DOHH2 (cell line): ENCODE results near the gene ARFRP1.
A peak's percentile ranks its signal among the peaks of the same experiment; 100 is the strongest.

Source experiments
- H3F3A ChIP-seq: fragments of 200-600 bp; sonication (generic), shearing (Covaris generic); 2 replicates; pipeline ENCODE4 v1.6.0; 2016; ENCODE audit warnings: antibody characterized with exemption, mild to moderate bottlenecking; ENCODE audit not compliant: control insufficient read depth, insufficient read depth
- H3K27ac ChIP-seq: fragments of 200-600 bp; sonication (generic); 2 replicates; pipeline ENCODE4 v1.5.1; 2014; ENCODE audit warnings: low read depth, mild to moderate bottlenecking, low read length, moderate library complexity
- H3K27me3 ChIP-seq: fragments of 200-600 bp; sonication (generic); 2 replicates; pipeline ENCODE4 v1.6.1; 2014; ENCODE audit warnings: mild to moderate bottlenecking, low read length, mixed read lengths; ENCODE audit not compliant: control insufficient read depth
- H3K36me3 ChIP-seq: fragments of 200-600 bp; sonication (generic); 2 replicates; pipeline ENCODE4 v1.6.1; 2014; ENCODE audit warnings: mild to moderate bottlenecking, low read length, moderate library complexity, mixed read lengths; ENCODE audit not compliant: control insufficient read depth
- H3K4me1 ChIP-seq: fragments of 200-600 bp; sonication (generic); 2 replicates; pipeline ENCODE4 v1.6.1; 2014; ENCODE audit warnings: mild to moderate bottlenecking, low read length, mixed read lengths; ENCODE audit not compliant: control insufficient read depth
- H3K4me2 ChIP-seq: fragments of 200-600 bp; sonication (generic); 2 replicates; pipeline ENCODE4 v1.6.0; 2014; ENCODE audit warnings: mild to moderate bottlenecking, low read length, moderate library complexity
- H3K4me3 ChIP-seq: fragments of 200-600 bp; sonication (generic); 2 replicates; pipeline ENCODE4 v1.5.1; 2014; ENCODE audit warnings: mild to moderate bottlenecking, low read length, mixed read lengths
- H3K79me2 ChIP-seq: fragments of 200-600 bp; sonication (generic); 2 replicates; pipeline ENCODE4 v1.6.1; 2014; ENCODE audit warnings: mild to moderate bottlenecking, low read length, mixed read lengths; ENCODE audit not compliant: control insufficient read depth
- H3K9me2 ChIP-seq: fragments of 200-600 bp; sonication (generic); replicated peaks from 2 replicates; pipeline ENCODE4 v1.6.1; 2014; ENCODE audit warnings: mild to moderate bottlenecking, low read length, mixed read lengths; ENCODE audit not compliant: control insufficient read depth
- H3K9me3 ChIP-seq: fragments of 200-600 bp; sonication (generic); 2 replicates; pipeline ENCODE4 v1.6.1; 2014; ENCODE audit warnings: antibody characterized with exemption, low read length, mixed read lengths; ENCODE audit not compliant: control insufficient read depth, insufficient read depth
- H4K20me1 ChIP-seq: fragments of 200-600 bp; sonication (generic); 2 replicates; pipeline ENCODE4 v1.6.0; 2014; ENCODE audit warnings: low read depth, mild to moderate bottlenecking, antibody characterized with exemption, low read length, moderate library complexity; ENCODE audit not compliant: control insufficient read depth, insufficient read depth
- CTCF ChIP-seq: fragments of 200-600 bp; sonication (generic); IDR thresholded peaks from one replicate; pipeline ENCODE4 v1.5.1; 2014; ENCODE audit warnings: antibody characterized with exemption, mild to moderate bottlenecking, low read depth, low read length; ENCODE audit not compliant: poor library complexity, severe bottlenecking
- EZH2phosphoT487 ChIP-seq: fragments of 200-600 bp; sonication (generic); IDR thresholded peaks from 2 replicates; pipeline ENCODE4 v1.6.1; 2017; ENCODE audit warnings: borderline replicate concordance, mild to moderate bottlenecking, antibody characterized with exemption, low read length, moderate library complexity, mixed read lengths

The ARFRP1 gene

GRCh38 chr20:63706027-63706695 lies 1.6 kb downstream of the ARFRP1 start:
- Histone ChIP-seq H3K4me3 (peak overlapping the region; percentile 87), H3K27me3 (no peaks in the 10 kb centered on the region), H3K9me3 (no peaks in the 10 kb centered on the region), H3F3A (no peaks in the 10 kb centered on the region), H3K27ac (no peak overlapping the region), H3K36me3 (peaks cover 60% of the 10 kb centered on the region), H3K4me2 (peak overlapping the region; percentile 95), H4K20me1 (peaks cover 14% of the 10 kb centered on the region), H3K4me1 (peaks cover 18% of the 10 kb centered on the region), H3K9me2 (no peaks in the 10 kb centered on the region), H3K79me2 (peaks cover 61% of the 10 kb centered on the region)
- TF ChIP-seq EZH2phosphoT487 (no peak), CTCF (no peak)

- peaks cover 14% of the 10 kb centered on the region for H4K20me1 ChIP-seq
- no peaks in the 10 kb centered on the region for H3K9me3 ChIP-seq
- peaks cover 53% of the 10 kb centered on the region for H3K36me3 ChIP-seq
- H3K4me2 ChIP-seq: no peak overlapping the region; the same call in 1 of the 2 replicates
- no peak overlapping the region for H3K27ac ChIP-seq
- H3K9me2 ChIP-seq: no peaks in the 10 kb centered on the region
- H3K79me2 ChIP-seq: peaks cover 53% of the 10 kb centered on the region
- H3K4me3 ChIP-seq: no peak overlapping the region
- H3K27me3 ChIP-seq: no peaks in the 10 kb centered on the region
- H3F3A ChIP-seq: no peaks in the 10 kb centered on the region
- peaks cover 18% of the 10 kb centered on the region for H3K4me1 ChIP-seq
- TF ChIP-seq EZH2phosphoT487: no peak
- TF ChIP-seq CTCF: no peak
These were observed 2.3 kb downstream of the ARFRP1 start for GRCh38 chr20:63705232-63706026.

- no peaks in the 10 kb centered on the region for H3K9me2 ChIP-seq
- peaks cover 18% of the 10 kb centered on the region for H3K4me1 ChIP-seq
- no peaks in the 10 kb centered on the region for H3K9me3 ChIP-seq
- no peaks in the 10 kb centered on the region for H3F3A ChIP-seq
- no peak for TF ChIP-seq EZH2phosphoT487
- TF ChIP-seq CTCF: no peak
- H3K4me2 ChIP-seq: no peak overlapping the region
- peaks cover 14% of the 10 kb centered on the region for H4K20me1 ChIP-seq
- peaks cover 48% of the 10 kb centered on the region for H3K36me3 ChIP-seq
- no peak overlapping the region for H3K27ac ChIP-seq
- no peak overlapping the region for H3K4me3 ChIP-seq
- no peaks in the 10 kb centered on the region for H3K27me3 ChIP-seq
- peaks cover 48% of the 10 kb centered on the region for H3K79me2 ChIP-seq
These were observed 3.0 kb downstream of the ARFRP1 start for GRCh38 chr20:63704749-63705117.
